SKM-1 (cell line): Measurements from ENCODE around the gene PARP2.
A peak's percentile ranks its signal among the peaks of the same experiment; 100 is the strongest.
"Not testable (repeated sequence)": the region's sequence is repeated elsewhere in the genome, so short reads cannot be mapped to it uniquely, and the experiment has no call there.

Experiments
- DNase-seq: peaks from one replicate; lab custom pipeline; 2025; ENCODE audit not compliant: unreplicated experiment; lab: John Stamatoyannopoulos, UW

PARP2 gene

GRCh38 chr14:20343092-20343861, at the start of gene PARP2:
PARP2 (plus strand) TSS chr14:20343635; CDS start chr14:20343642, 7 bp downstream.
- DNase-seq, result peak; percentile 91

DNA sequence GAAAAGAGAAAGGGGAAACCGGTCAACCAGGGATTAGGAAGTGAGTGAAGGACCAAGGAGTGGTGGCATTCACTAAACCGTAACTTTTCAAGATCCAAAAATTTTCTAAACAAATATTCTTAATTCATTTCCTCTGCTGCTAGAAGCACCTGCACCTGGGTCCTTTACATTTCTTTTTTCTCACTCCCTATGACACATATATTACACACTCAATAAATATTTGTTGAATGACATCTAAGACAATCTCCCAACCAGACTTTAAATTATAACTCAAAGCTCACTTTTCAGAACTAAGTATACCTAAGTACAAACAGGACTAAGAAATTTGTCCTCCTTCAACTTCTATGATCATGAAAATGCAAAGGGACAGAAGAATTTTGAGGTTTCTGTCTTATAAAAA, 48.8 kb upstream of the PARP2 start:
- DNase-seq, result no peak

- DNase-seq, result no peak
Measured at GRCh38 chr14:20295067-20295466, 48.4 kb upstream of the PARP2 start.

- no peak for DNase-seq
Measured at GRCh38 chr14:20302042-20302755, 41.2 kb upstream of the PARP2 start.

- peak; percentile 43 for DNase-seq
Measured at GRCh38 chr14:20305265-20306078, 38.0 kb upstream of the PARP2 start, which contains the start of gene TTC5. TTC5 (minus strand) TSS chr14:20305951; CDS start chr14:20305937, 14 bp downstream.

GRCh38 chr14:20306079-20306423, 37.4 kb upstream of the PARP2 start:
- no peak for DNase-seq

DNA sequence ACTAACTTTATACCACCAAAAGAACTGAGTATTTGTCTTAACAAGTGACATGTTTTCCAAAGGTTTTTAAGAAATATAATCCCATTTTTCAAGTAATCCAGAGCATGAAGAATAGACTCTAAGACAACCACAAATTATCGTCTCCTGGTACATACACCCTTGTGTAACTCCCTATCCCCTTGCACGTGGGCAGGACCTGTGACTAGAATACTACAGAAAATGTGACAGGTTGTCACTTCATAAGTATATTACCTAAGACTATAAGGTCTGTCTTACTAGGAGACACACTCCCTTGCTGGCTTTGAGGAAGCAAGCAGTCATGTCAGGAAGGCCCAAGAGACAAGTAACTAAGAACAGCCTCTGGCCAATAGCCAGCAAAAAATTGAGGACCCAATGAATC, 29.4 kb upstream of the PARP2 start:
- DNase-seq, result no peak

- no peak for DNase-seq
Measured at GRCh38 chr14:20317720-20318119, 25.7 kb upstream of the PARP2 start.

- peak; percentile 19 for DNase-seq
Measured at GRCh38 chr14:20327005-20327869, 16.2 kb upstream of the PARP2 start.

- DNase-seq, result no peak
Measured at GRCh38 chr14:20328705-20329104, 14.7 kb upstream of the PARP2 start.

DNA sequence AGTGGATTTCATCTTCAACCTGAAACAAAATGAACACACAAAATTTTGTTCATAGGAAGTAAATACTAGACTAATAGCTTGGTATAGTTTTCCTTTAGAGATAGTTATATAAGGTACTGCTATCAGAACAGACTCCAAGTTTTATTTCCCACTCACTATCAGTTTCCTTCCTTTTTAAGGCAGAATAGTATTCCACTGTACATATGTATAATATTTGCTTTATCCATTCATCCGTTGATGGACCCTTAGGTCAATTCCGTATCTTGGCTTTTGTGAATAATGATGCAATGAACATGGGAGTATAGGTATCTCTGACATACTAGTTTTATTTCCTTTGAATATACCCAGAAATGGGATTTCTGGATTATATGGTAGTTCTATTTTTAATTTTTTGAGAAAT, 14.1 kb upstream of the PARP2 start:
- no peak for DNase-seq

- DNase-seq, result no peak
Measured at GRCh38 chr14:20331053-20331613, 12.3 kb upstream of the PARP2 start.

DNA sequence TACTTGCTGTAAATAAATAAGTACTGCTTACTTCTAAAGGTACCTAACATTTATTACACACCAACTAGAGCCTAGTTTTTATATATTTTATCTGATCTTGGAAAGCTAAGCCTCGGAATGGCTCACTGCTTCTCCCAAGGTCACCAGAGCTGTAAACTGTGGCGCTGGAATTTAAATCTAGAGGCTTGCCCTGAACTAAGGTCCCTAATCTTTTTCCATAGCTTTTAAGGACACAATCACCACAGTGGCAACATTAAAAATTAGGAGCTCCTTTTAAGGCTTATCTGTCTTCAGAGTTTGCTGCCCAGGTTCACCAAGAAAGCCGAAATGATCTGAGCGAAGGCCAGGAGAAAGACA, 11.0 kb upstream of the PARP2 start:
- DNase-seq, result no peak

GRCh38 chr14:20332788-20333493, 10.5 kb upstream of the PARP2 start, which contains the start of gene CCNB1IP1:
CCNB1IP1 (minus strand) TSS chr14:20333279; CDS start chr14:20316523, 16,756 bp downstream.
- peak; percentile 56 for DNase-seq

GRCh38 chr14:20333494-20333841, 10.0 kb upstream of the PARP2 start:
- no peak for DNase-seq

DNA sequence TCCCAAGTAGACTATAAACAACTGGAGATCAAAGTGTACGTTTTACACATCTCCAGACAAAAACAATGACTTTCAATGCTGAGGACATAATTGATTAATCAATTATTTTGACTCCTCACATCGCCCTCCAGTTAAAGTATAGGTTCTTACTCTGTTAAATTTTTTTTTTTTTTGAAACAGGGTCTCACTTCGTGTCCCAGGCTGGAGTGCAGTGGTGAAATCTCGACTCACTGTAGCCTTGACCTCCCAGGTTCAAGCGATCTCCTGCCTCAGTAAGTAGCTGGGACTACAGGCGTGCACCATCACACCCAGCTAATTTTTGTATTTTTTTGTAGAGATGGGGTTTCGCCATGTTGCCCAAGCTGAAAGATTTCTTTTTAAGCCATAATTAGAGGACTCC, 9.4 kb upstream of the PARP2 start:
- DNase-seq, result no peak

DNA sequence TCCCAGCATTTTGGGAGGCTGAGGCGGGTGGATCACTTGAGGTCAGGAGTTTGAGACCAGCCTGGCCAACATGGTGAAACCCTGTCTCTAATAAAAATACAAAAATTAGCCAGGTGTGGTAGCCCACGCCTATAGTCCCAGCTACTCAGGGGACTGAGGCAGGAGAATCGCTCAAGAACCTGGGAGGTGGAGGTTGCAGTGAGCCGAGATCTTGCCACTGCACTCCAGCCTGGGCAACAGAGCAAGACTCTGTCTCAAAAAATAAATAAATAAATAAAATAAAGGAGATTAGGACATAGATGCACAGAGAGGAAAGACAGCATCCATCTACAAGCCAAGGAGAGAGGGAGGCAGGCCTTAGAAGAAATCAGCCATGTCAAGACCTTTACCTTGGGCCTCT, 2.4 kb upstream of the PARP2 start:
- DNase-seq, result not testable (repeated sequence)

DNA sequence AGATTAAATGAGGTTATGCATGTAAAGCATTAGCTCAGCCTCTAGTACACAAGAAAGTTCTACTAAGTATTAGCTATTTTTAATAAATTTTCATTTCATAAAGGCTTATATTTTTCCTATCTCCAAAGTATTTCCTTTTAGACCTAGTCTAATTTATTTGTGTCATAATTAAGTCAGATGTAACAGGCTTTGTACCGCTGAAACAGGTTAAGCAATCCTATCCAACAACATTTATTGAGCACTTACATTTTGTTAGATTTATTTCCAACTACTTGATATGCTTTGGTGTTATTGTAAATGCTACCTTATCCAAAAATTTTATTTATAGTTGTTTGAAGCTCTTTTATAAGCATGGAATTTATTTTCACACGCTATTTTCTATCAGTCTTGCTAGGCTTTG, 1.8 kb upstream of the PARP2 start:
- no peak for DNase-seq

- DNase-seq, result no peak
Measured at GRCh38 chr14:20343862-20344220, 406 bp downstream of the PARP2 start.

DNA sequence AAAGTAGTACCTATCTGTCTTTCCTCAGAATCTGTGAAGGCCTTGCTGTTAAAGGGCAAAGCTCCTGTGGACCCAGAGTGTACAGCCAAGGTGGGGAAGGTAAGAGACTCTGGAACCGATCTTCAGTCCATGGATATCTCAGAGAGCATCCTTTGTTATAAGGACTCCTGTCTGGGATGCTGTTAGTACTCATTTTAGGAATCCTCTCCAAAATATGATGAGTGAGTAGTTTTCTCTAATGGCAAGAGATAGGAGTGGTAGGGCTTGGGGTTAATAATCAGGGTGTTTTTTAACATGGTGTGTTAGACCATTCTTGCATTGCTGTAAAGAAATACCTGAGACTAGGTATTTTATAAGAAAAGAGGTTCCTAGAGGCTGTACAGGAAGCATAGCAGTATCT, 1.9 kb downstream of the PARP2 start:
- no peak for DNase-seq
